Measurements from ENCODE around the gene LMF1. TPM values are rescaled to one million over a fixed set of nuclear protein-coding genes. Genes with fewer than 3 reads are reported as not detected.

The LMF1 gene
- total RNA-seq, 4 donors from 2014 or later = 7.7 to 15.8 (median 10.2) TPM

GRCh38 chr16:836221-836620 lies 134.6 kb downstream of the LMF1 start:
- H3K9me3 ChIP-seq = peaks cover 0 to 13% (median 0%) of the 10 kb centered on the region in 3 donors
- no peaks in the 10 kb centered on the region for H3K4me1 ChIP-seq
- in situ Hi-C loops (cut with MboI; ENCODE audit: low sequenced_read_pairs in 4 of 4) = no loop called here
- TF ChIP-seq POLR2A (IDR thresholded peaks at IDR 0.05) = no peak
- TF ChIP-seq CTCF (IDR thresholded peaks at IDR 0.05 in 4 of 5, conservative IDR thresholded peaks at IDR 0.05 in 1 of 5) = no peak
- no peak overlapping the region for H3K27ac ChIP-seq
- DNase-seq (no peak), ATAC-seq (no peak)
- no peak overlapping the region for H3K4me3 ChIP-seq
- intact Hi-C loops (cut with DNase I; ENCODE audit: low total_unique reads) = no loop called here
- H3K36me3 ChIP-seq = no peaks in the 10 kb centered on the region
- H3K27me3 ChIP-seq = peaks cover 22 to 39% (median 34%) of the 10 kb centered on the region in 3 donors

GRCh38 chr16:835373-835772 lies 135.4 kb downstream of the LMF1 start:
- ATAC-seq (no peak), DNase-seq (no peak)
- H3K27ac ChIP-seq = no peak overlapping the region
- peaks cover 21 to 34% (median 31%) of the 10 kb centered on the region in 3 donors for H3K27me3 ChIP-seq
- intact Hi-C loops (cut with DNase I; ENCODE audit: low total_unique reads) = no loop called here
- in situ Hi-C loops (cut with MboI; ENCODE audit: low sequenced_read_pairs in 4 of 4) = no loop called here
- H3K4me1 ChIP-seq = no peaks in the 10 kb centered on the region
- H3K9me3 ChIP-seq = peaks cover 0 to 13% (median 0%) of the 10 kb centered on the region in 3 donors
- no peaks in the 10 kb centered on the region for H3K36me3 ChIP-seq
- TF ChIP-seq POLR2A (IDR thresholded peaks at IDR 0.05) = no peak
- TF ChIP-seq CTCF (IDR thresholded peaks at IDR 0.05 in 4 of 5, conservative IDR thresholded peaks at IDR 0.05 in 1 of 5) = no peak
- no peak overlapping the region for H3K4me3 ChIP-seq

- intact Hi-C loops (cut with DNase I; ENCODE audit: low total_unique reads) = no loop called here
- Histone ChIP-seq H3K9me3 (peaks cover 0 to 13% (median 0%) of the 10 kb centered on the region in 3 donors), H3K4me3 (no peak overlapping the region), H3K36me3 (no peaks in the 10 kb centered on the region), H3K4me1 (no peaks in the 10 kb centered on the region), H3K27me3 (peaks cover 15 to 27% (median 24%) of the 10 kb centered on the region in 3 donors), H3K27ac (no peak overlapping the region)
- DNase-seq (no peak), ATAC-seq (no peak)
- TF ChIP-seq POLR2A (IDR thresholded peaks at IDR 0.05) (no peak), CTCF (IDR thresholded peaks at IDR 0.05 in 4 of 5, conservative IDR thresholded peaks at IDR 0.05 in 1 of 5) (no peak)
- in situ Hi-C loops (cut with MboI; ENCODE audit: low sequenced_read_pairs in 4 of 4) = no loop called here
Observed at GRCh38 chr16:833411-833810, 137.4 kb downstream of the LMF1 start.

DNA sequence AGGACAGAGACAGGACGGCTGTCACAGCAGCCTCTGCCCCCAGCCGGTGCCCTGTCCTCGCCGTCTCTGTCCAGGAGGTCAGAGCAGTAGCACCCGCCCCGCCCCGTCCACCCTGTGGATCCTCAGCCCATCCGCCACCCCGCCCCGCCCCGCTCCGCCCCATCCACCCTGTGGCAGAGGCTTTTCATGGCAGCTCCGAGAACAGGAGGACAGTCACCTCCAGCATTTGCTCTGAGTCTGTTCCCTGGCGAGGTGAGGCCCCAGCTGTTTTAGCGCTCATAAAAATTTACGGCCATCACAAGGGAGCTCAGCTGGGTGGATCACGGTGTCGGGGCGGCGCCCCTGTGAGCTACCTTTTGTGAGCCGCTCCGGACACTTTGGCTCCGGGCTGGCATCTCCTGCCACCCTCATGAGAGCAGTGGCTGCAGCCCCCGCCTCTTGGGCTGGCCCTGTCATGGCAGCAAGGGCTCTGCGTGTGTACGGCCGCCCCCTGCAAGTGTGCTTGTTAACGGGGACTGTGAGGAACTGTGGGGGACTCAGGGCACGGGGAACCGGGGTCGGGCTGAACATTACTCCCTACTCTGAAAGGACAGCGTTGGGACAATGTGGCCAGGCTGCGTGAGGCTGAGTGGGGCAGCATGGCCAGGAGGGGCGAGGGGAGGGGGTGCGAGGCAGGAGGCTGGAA lies 138.0 kb downstream of the LMF1 start:
- intact Hi-C loops (cut with DNase I; ENCODE audit: low total_unique reads) (no loop called here), in situ Hi-C loops (cut with MboI; ENCODE audit: low sequenced_read_pairs in 4 of 4) (no loop called here)
- TF ChIP-seq CTCF (IDR thresholded peaks at IDR 0.05 in 4 of 5, conservative IDR thresholded peaks at IDR 0.05 in 1 of 5) (no peak), POLR2A (IDR thresholded peaks at IDR 0.05) (no peak)
- H3K27ac ChIP-seq = no peak overlapping the region
- no peaks in the 10 kb centered on the region for H3K4me1 ChIP-seq
- ATAC-seq (no peak), DNase-seq (no peak)
- H3K4me3 ChIP-seq = no peak overlapping the region
- peaks cover 0 to 13% (median 0%) of the 10 kb centered on the region in 3 donors for H3K9me3 ChIP-seq
- peaks cover 15 to 27% (median 24%) of the 10 kb centered on the region in 3 donors for H3K27me3 ChIP-seq
- no peaks in the 10 kb centered on the region for H3K36me3 ChIP-seq
